KOPT-K1 (cell line): ENCODE measurements around the gene MAP2K5.

Experiments used
- H3K27ac ChIP-seq: fragments of 200-600 bp; sonication (generic); 2 replicates; pipeline ENCODE4 v1.5.1; 2016; ENCODE audit warnings: antibody characterized with exemption, mild to moderate bottlenecking, low read depth, low read length; ENCODE audit not compliant: poor library complexity, severe bottlenecking
- H3K36me3 ChIP-seq: fragments of 200-600 bp; sonication (generic); 2 replicates; pipeline ENCODE4 v1.5.1; 2017; ENCODE audit warnings: antibody characterized with exemption, mild to moderate bottlenecking, low read length, moderate library complexity; ENCODE audit not compliant: insufficient read depth
- H3K9me3 ChIP-seq: fragments of 200-600 bp; sonication (generic); 2 replicates; pipeline ENCODE4 v1.5.1; 2017; ENCODE audit warnings: antibody characterized with exemption, low read length, mild to moderate bottlenecking; ENCODE audit not compliant: insufficient read depth, poor library complexity, severe bottlenecking

MAP2K5 gene

GRCh38 chr15:67563092-67563491 lies 20.6 kb downstream of the MAP2K5 start:
- H3K36me3 ChIP-seq, result peaks cover 16% of the 10 kb centered on the region

GRCh38 chr15:67564021-67564967 lies 21.8 kb downstream of the MAP2K5 start:
- H3K27ac ChIP-seq, result peak overlapping the region; percentile 38
- H3K9me3 ChIP-seq, result no peaks in the 10 kb centered on the region
- H3K36me3 ChIP-seq, result peaks cover 4% of the 10 kb centered on the region; the same call in 1 of the 2 replicates

More at GRCh38 chr15:67563092-67563491, 20.6 kb downstream of the MAP2K5 start:
- Histone ChIP-seq H3K9me3 (peaks cover 7% of the 10 kb centered on the region), H3K27ac (no peak overlapping the region)

- Histone ChIP-seq H3K9me3 (no peaks in the 10 kb centered on the region), H3K36me3 (peaks cover 5% of the 10 kb centered on the region; the same call in 1 of the 2 replicates), H3K27ac (no peak overlapping the region)
These were observed 22.5 kb downstream of the MAP2K5 start for GRCh38 chr15:67564968-67565345.

GRCh38 chr15:67569668-67570067 lies 27.2 kb downstream of the MAP2K5 start:
- peaks cover 9% of the 10 kb centered on the region; the same call in 1 of the 2 replicates for H3K36me3 ChIP-seq
- H3K27ac ChIP-seq, result no peak overlapping the region
- H3K9me3 ChIP-seq, result no peaks in the 10 kb centered on the region

GRCh38 chr15:67570875-67571647 lies 28.6 kb downstream of the MAP2K5 start:
- Histone ChIP-seq H3K27ac (no peak overlapping the region), H3K36me3 (peaks cover 9% of the 10 kb centered on the region; the same call in 1 of the 2 replicates)

GRCh38 chr15:67571648-67572415 lies 29.3 kb downstream of the MAP2K5 start:
- H3K9me3 ChIP-seq, result no peaks in the 10 kb centered on the region
- H3K36me3 ChIP-seq, result peaks cover 9% of the 10 kb centered on the region; the same call in 1 of the 2 replicates
- H3K27ac ChIP-seq, result no peak overlapping the region

More at GRCh38 chr15:67570875-67571647, 28.6 kb downstream of the MAP2K5 start:
- H3K9me3 ChIP-seq, result no peaks in the 10 kb centered on the region

GRCh38 chr15:67573194-67573593 lies 30.7 kb downstream of the MAP2K5 start:
- Histone ChIP-seq H3K9me3 (no peaks in the 10 kb centered on the region), H3K27ac (no peak overlapping the region), H3K36me3 (peaks cover 9% of the 10 kb centered on the region; the same call in 1 of the 2 replicates)

- Histone ChIP-seq H3K36me3 (peaks cover 3% of the 10 kb centered on the region; the same call in 1 of the 2 replicates), H3K9me3 (no peaks in the 10 kb centered on the region), H3K27ac (no peak overlapping the region)
These were observed 32.6 kb downstream of the MAP2K5 start for GRCh38 chr15:67575039-67575502.

GRCh38 chr15:67578020-67578600 lies 35.6 kb downstream of the MAP2K5 start:
- Histone ChIP-seq H3K27ac (no peak overlapping the region), H3K9me3 (no peaks in the 10 kb centered on the region), H3K36me3 (no peaks in the 10 kb centered on the region)

GRCh38 chr15:67579164-67579563 lies 36.7 kb downstream of the MAP2K5 start:
- no peaks in the 10 kb centered on the region for H3K9me3 ChIP-seq
- no peaks in the 10 kb centered on the region for H3K36me3 ChIP-seq
- no peak overlapping the region for H3K27ac ChIP-seq

- no peak overlapping the region for H3K27ac ChIP-seq
- H3K36me3 ChIP-seq, result peaks cover 4% of the 10 kb centered on the region
- H3K9me3 ChIP-seq, result no peaks in the 10 kb centered on the region
These were observed 37.5 kb downstream of the MAP2K5 start for GRCh38 chr15:67579967-67580366.

- H3K36me3 ChIP-seq, result peaks cover 24% of the 10 kb centered on the region
- no peak overlapping the region for H3K27ac ChIP-seq
- no peaks in the 10 kb centered on the region for H3K9me3 ChIP-seq
These were observed 41.7 kb downstream of the MAP2K5 start for GRCh38 chr15:67584157-67584556.

GRCh38 chr15:67585681-67586080 lies 43.2 kb downstream of the MAP2K5 start:
- peaks cover 26% of the 10 kb centered on the region for H3K36me3 ChIP-seq
- no peak overlapping the region for H3K27ac ChIP-seq
- no peaks in the 10 kb centered on the region for H3K9me3 ChIP-seq

- H3K27ac ChIP-seq, result no peak overlapping the region
- peaks cover 26% of the 10 kb centered on the region for H3K36me3 ChIP-seq
- H3K9me3 ChIP-seq, result no peaks in the 10 kb centered on the region
These were observed 44.8 kb downstream of the MAP2K5 start for GRCh38 chr15:67587331-67587730.
